GM21528 (cell line): ENCODE data around the gene MGAT5.

ENCODE experiments used
- ATAC-seq: cut with Tn5 transposase; IDR thresholded peaks from one replicate; pipeline ENCODE4 v1.9.1; 2021; ENCODE audit warnings: mild to moderate bottlenecking, moderate library complexity; ENCODE audit not compliant: unreplicated experiment, low FRiP score

Gene MGAT5

GRCh38 chr2:134489732-134490384 lies 236.0 kb downstream of the MGAT5 start:
- no peak for ATAC-seq

- ATAC-seq: no peak
These were observed 236.7 kb downstream of the MGAT5 start for GRCh38 chr2:134490559-134490958.

GRCh38 chr2:134491022-134491421 lies 237.2 kb downstream of the MGAT5 start:
- ATAC-seq: no peak

- no peak for ATAC-seq
These were observed 238.0 kb downstream of the MGAT5 start for GRCh38 chr2:134491771-134492441.

GRCh38 chr2:134493797-134494196 lies 239.9 kb downstream of the MGAT5 start:
- no peak for ATAC-seq

- no peak for ATAC-seq
These were observed 244.8 kb downstream of the MGAT5 start for GRCh38 chr2:134498654-134499053.

GRCh38 chr2:134499307-134499926 lies 245.5 kb downstream of the MGAT5 start:
- no peak for ATAC-seq

GRCh38 chr2:134500211-134500935 lies 246.5 kb downstream of the MGAT5 start:
- ATAC-seq: no peak

GRCh38 chr2:134501476-134502091 lies 247.7 kb downstream of the MGAT5 start:
- no peak for ATAC-seq

- ATAC-seq: no peak
These were observed 248.2 kb downstream of the MGAT5 start for GRCh38 chr2:134502104-134502503.
